GM18517 (cell line): Measurements from ENCODE around the gene CCDC12.

ENCODE experiments used
- ATAC-seq: cut with Tn5 transposase; IDR thresholded peaks from one replicate; pipeline ENCODE4 v1.9.1; 2021; ENCODE audit warnings: mild to moderate bottlenecking, moderate library complexity; ENCODE audit not compliant: unreplicated experiment

CCDC12 gene

DNA sequence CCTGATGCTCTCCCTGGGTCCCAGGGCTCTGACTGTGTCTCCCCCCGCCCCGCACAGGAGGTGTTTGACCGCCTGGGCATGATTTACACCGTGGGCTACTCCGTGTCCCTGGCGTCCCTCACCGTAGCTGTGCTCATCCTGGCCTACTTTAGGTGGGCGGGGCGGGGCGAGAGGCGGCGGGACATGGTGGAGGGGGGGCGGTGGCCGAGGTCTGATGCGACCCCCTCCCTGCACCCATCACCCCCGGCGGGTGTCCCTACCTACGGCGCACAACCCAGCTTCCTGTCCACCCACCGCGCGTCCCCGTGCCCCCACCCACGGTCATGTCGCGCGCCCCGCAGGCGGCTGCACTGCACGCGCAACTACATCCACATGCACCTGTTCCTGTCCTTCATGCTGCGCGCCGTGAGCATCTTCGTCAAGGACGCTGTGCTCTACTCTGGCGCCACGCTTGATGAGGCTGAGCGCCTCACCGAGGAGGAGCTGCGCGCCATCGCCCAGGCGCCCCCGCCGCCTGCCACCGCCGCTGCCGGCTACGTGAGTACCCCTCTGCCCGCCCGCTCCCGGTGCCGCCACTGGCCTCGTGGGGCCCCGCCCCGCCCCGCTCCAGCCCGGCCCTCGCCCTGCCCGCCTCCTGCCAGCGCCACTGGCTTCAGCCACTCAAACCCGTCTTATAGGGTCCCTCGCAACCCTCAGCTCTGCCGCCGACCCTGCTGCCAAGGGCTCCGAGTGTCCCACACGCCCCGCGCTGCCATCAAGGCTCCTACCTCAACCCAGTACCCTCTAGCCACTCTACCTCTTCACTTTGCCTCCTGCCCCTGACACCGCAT, 78.0 kb downstream of the CCDC12 start:
- no peak for ATAC-seq

- ATAC-seq, result no peak
Observed at GRCh38 chr3:46897829-46898320, 78.7 kb downstream of the CCDC12 start.

GRCh38 chr3:46897031-46897430, 79.5 kb downstream of the CCDC12 start:
- ATAC-seq, result no peak

GRCh38 chr3:46896386-46896785, 80.2 kb downstream of the CCDC12 start:
- no peak for ATAC-seq

GRCh38 chr3:46895761-46896160, 80.8 kb downstream of the CCDC12 start:
- no peak for ATAC-seq

GRCh38 chr3:46895204-46895660, 81.3 kb downstream of the CCDC12 start:
- ATAC-seq, result no peak

GRCh38 chr3:46894256-46894655, 82.3 kb downstream of the CCDC12 start:
- ATAC-seq, result no peak

- ATAC-seq, result no peak
Observed at GRCh38 chr3:46893763-46894162, 82.8 kb downstream of the CCDC12 start.

- no peak for ATAC-seq
Observed at GRCh38 chr3:46893146-46893748, 83.3 kb downstream of the CCDC12 start.

GRCh38 chr3:46892285-46893145, 84.0 kb downstream of the CCDC12 start:
- no peak for ATAC-seq

DNA sequence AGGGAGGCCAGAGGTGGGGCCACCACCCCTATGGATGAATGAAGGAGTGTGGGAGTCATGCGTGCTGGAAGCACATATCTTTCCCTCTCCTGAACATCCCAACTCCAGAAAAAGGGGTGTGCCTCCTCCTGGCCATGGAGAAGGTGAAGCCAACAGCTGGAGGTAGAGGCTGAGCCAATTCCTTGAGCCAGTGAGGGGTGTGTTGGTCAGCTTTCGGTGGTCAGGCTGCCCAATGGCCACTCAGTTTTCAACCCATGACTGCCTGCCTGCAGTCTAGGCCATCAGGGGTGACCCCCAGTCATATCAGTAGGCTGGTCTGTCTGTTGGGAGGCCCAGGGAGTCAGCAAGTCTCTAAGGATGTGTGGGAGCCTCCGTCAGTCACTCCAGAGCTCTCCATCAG, 85.4 kb downstream of the CCDC12 start:
- ATAC-seq, result no peak

- ATAC-seq, result no peak
Observed at GRCh38 chr3:46890132-46890531, 86.4 kb downstream of the CCDC12 start.

DNA sequence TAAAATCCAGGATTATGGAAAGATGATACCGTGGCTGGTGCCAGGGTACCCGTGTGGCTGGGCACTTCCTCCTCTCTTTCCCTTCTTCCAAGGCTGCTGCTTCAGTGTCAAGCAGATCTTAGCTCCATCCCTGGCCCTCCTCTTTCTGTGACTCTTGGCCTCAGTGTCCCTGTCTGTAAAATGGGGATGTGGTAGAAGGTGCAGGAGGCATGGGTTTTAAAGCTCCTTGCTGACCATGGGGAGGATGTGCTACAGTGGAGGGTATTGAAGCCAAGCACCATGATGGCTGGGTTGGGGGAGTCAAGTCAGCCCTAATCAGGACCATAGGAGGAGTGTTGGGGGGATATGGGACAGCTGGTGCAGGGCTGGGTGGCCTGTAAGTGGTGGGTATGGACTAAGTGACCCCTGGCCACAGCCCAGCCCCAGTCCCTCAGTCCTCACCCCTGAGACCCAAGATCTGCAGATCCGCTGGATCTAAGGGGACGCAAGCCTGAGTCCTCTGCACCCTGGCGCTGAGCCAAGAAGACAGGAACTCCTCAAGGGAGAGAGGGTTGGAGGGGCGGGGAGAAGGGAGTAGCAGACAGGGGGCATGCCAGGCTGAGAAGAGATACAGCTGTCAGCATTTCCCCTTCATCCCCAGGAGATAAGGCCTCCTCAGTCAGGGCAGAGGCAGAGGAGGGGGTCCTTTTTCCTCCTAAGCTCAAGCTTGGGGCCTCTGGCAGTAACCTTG, 87.0 kb downstream of the CCDC12 start:
- ATAC-seq, result no peak

DNA sequence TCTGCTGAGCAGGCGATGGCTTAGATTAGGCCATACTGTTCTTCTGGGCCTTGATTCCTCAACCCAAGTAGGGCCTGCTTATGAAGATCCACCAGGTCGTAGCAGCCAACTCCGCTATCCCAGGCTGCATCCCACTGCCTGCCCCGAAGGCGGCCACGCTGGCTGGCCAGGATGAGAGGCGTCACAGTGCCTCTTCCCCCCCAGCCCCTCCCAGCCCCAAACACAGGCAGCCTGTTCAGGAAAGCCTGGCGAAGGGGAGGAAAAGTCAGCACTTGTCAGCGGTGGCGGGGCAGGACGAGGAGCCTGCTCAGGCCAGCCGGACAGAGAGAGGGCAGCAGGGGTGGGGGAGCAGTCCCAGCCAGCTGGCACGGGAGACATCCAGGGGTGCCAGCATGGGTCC, 87.8 kb downstream of the CCDC12 start:
- ATAC-seq, result no peak

- ATAC-seq, result no peak
Observed at GRCh38 chr3:46887980-46888494, 88.5 kb downstream of the CCDC12 start.

GRCh38 chr3:46885612-46886011, 90.9 kb downstream of the CCDC12 start:
- no peak for ATAC-seq

DNA sequence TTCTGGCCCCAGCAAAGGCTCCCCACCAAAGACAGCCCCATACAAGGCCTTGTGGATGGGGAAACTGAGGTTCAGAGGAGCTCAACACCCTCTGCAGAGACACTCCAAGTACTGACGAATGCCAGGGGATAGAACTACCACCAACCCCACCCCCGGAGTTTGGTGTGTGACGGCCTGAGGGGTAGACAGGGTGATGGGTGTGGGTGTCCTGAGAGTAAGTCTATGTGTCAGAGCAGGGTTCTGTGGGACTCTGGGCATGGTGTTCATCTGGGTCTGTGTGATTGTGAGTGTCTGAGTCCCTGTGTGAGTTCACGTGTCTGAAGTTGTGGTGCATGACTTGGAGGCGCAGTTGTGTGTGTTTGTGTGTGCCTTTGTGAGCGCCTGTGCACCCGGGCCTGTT, 91.6 kb downstream of the CCDC12 start:
- no peak for ATAC-seq

DNA sequence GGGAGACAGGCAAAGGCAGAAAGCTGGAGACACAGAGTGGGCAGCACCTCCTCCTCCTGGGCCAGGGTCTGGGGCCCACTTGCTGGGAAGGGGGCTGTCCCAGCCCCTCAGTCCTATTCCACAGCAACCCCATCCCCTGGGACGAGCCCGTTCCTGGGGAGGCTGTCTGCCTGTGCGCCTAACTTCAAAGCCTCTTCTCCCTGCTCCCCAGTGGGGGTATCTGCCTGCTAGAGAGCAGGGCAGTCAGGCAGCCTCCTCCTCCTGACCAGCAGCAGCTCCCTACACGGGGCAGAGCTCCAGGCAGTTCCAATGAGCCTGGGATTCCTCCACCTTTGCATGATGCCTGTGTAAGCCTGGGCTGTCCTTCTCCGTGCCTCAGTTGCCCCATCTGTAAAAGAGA, 92.1 kb downstream of the CCDC12 start:
- ATAC-seq, result no peak

- ATAC-seq, result no peak
Observed at GRCh38 chr3:46883830-46884185, 92.7 kb downstream of the CCDC12 start.

- ATAC-seq, result no peak
Observed at GRCh38 chr3:46883054-46883829, 93.3 kb downstream of the CCDC12 start.
